GM12872 (cell line): ENCODE data around the gene LIPC.

ENCODE experiments used
- TF ChIP-seq, protein P1 (sequence below): IDR thresholded peaks from 3 replicates; pipeline ENCODE4 v1.5.1; 2011; ENCODE audit warnings: low read depth, mild to moderate bottlenecking, low read length, moderate library complexity; ENCODE audit not compliant: insufficient read depth

The LIPC gene

DNA sequence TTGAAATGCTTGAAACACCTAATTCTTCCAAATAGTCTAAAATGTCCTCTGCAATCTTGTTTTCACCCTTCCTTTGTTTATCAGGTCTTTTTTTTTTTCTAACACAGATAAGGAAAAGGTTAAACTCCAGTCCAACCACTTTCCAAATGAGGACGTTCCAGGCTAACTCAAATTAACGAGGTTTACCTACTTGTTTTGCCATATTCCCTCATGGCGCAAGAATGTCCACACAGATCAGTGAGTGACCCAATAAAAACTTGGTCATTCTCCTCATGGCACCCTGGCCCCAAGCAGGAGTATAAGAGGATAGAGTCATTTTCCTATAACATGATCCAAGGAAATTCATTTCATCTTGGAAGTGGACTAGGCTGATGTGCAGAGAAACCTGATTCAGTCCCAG, 6.6 kb upstream of the LIPC start:
- TF ChIP-seq, protein P1, sequence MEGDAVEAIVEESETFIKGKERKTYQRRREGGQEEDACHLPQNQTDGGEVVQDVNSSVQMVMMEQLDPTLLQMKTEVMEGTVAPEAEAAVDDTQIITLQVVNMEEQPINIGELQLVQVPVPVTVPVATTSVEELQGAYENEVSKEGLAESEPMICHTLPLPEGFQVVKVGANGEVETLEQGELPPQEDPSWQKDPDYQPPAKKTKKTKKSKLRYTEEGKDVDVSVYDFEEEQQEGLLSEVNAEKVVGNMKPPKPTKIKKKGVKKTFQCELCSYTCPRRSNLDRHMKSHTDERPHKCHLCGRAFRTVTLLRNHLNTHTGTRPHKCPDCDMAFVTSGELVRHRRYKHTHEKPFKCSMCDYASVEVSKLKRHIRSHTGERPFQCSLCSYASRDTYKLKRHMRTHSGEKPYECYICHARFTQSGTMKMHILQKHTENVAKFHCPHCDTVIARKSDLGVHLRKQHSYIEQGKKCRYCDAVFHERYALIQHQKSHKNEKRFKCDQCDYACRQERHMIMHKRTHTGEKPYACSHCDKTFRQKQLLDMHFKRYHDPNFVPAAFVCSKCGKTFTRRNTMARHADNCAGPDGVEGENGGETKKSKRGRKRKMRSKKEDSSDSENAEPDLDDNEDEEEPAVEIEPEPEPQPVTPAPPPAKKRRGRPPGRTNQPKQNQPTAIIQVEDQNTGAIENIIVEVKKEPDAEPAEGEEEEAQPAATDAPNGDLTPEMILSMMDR: no peak

DNA sequence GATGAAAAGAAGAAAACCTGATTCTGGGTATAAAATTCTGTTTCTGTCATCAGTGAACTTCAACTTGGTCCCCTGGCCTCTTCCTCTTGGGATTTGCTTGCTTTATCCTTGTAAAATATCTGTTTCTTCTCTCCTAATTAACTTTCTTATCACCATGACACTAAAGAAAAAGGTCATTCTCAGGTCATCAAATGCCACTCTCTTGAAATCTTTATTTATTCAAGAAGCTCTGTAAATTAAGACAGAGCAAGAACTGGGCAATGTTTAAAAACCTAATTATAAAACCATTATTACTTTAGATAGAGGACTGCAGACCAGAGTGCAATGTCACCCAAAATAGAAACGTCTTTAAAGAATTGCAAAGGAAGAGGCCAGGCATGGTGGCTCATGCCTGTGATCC, 6.0 kb upstream of the LIPC start:
- TF ChIP-seq, protein P1: no peak

DNA sequence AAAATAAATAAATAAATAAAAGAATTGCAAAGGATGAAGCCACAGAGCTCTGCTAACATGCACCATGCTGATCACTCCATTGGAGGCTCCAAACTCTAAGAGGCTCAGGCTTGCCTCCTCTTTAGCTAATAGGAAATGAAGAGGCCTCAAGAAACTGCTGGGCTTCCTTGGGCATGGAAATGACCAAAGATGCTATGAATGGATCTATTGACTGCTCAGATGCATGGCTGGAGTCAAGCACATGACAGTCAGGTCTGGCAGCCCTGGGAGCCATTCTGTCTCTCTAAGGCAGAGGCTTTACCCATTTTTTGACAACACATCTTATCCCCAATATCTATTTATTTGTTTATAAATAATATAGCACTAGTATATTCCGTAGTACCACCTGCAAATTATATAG, 5.3 kb upstream of the LIPC start:
- TF ChIP-seq, protein P1: no peak

- TF ChIP-seq, protein P1: no peak
These were observed 3.8 kb upstream of the LIPC start for GRCh38 chr15:58427987-58428386.

DNA sequence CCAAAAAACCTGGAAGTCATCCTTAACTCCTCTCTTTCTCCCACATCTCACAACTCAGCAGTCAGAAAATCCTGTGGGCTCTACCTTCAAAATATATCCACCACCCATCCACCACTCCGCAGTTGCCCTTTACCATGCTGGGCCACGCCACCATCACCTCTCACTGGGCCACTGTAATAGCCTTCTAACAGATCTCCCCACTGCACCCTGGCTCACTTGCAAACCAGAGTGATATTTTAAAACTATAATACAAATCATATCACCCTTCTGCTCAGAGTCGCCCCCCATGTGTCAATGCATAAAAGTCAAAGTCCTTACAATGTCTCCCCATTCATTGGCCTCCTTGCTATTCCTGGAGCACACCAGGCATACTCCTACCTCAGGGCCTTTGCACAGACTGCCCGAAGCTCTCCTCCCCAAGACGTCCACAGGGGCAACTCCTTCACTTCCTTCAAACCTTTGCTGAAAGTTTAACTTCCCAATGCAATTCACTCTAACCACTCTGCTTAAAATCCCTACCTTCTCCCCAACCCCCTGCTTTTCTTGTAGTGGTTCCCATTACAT, 1.5 kb upstream of the LIPC start:
- TF ChIP-seq, protein P1: no peak

DNA sequence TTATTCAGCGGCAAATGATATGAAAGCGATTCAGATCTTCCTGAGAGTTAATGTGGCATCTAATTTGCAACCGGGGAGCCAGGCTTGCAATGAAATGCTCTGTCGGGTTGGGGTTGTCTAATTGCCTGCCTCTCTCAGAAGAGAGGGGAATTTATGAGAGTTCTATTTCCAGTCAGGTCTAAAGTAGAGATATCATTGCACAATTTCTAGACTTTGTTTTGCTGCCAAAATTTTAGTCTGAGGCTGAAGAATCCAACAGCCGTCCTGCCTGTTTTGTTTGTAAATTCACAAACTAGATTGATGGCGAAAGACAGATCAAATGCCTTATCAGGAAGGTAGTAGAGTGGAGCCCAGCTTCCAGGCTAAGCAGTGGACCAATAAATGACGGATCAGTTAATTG, 610 bp downstream of the LIPC start:
- TF ChIP-seq, protein P1: no peak

GRCh38 chr15:58433597-58434333, 2.0 kb downstream of the LIPC start:
- TF ChIP-seq, protein P1: no peak
